Fibroblast of skin of left quadriceps (primary cell): ENCODE results near the gene UGT3A2.
"Not testable (repeated sequence)": the region's sequence is repeated elsewhere in the genome, so short reads cannot be mapped to it uniquely, and the experiment has no call there.

Source experiments
- DNase-seq, 2 experiments: peaks; one replicate each; pipeline ENCODE4 v3.0.0-alpha.2; 2013; ENCODE audit warnings: low read depth in 2 of 2

Gene UGT3A2

GRCh38 chr5:36054647-36055046 lies 12.0 kb downstream of the UGT3A2 start:
- DNase-seq, result no peak

- no peak for DNase-seq
Observed at GRCh38 chr5:36052538-36052937, 14.1 kb downstream of the UGT3A2 start.

- no peak for DNase-seq
Observed at GRCh38 chr5:36049949-36050348, 16.7 kb downstream of the UGT3A2 start.

- DNase-seq, result no peak
Observed at GRCh38 chr5:36047384-36048160, 19.1 kb downstream of the UGT3A2 start.

- no peak for DNase-seq
Observed at GRCh38 chr5:36045895-36046294, 20.8 kb downstream of the UGT3A2 start.

GRCh38 chr5:36041537-36041845 lies 25.2 kb downstream of the UGT3A2 start:
- DNase-seq, result no peak

GRCh38 chr5:36040651-36041536 lies 25.8 kb downstream of the UGT3A2 start:
- no peak for DNase-seq

GRCh38 chr5:36035696-36036095 lies 31.0 kb downstream of the UGT3A2 start:
- DNase-seq, result no peak

- not testable (repeated sequence) for DNase-seq
Observed at GRCh38 chr5:36034536-36035134, 32.0 kb downstream of the UGT3A2 start.

- DNase-seq, result no peak
Observed at GRCh38 chr5:36033486-36033885, 33.2 kb downstream of the UGT3A2 start.

GRCh38 chr5:36033047-36033446 lies 33.6 kb downstream of the UGT3A2 start:
- no peak for DNase-seq

- DNase-seq, result no peak
Observed at GRCh38 chr5:36031223-36031622, 35.5 kb downstream of the UGT3A2 start.

- DNase-seq, result no peak
Observed at GRCh38 chr5:36029914-36030313, 36.8 kb downstream of the UGT3A2 start.

- DNase-seq, result no peak
Observed at GRCh38 chr5:36028816-36029465, 37.7 kb downstream of the UGT3A2 start.

GRCh38 chr5:36027711-36028110 lies 39.0 kb downstream of the UGT3A2 start:
- DNase-seq, result no peak

GRCh38 chr5:36026706-36027465 lies 39.8 kb downstream of the UGT3A2 start:
- DNase-seq, result no peak

- DNase-seq, result not testable (repeated sequence)
Observed at GRCh38 chr5:36022246-36022645, 44.4 kb downstream of the UGT3A2 start.

- not testable (repeated sequence) for DNase-seq
Observed at GRCh38 chr5:36019584-36019983, 47.1 kb downstream of the UGT3A2 start.

GRCh38 chr5:36017622-36018021 lies 49.1 kb downstream of the UGT3A2 start:
- DNase-seq, result no peak

GRCh38 chr5:36017004-36017403 lies 49.7 kb downstream of the UGT3A2 start:
- no peak for DNase-seq

GRCh38 chr5:36013182-36013581 lies 53.5 kb downstream of the UGT3A2 start:
- DNase-seq, result no peak
